GM18520 (cell line): ENCODE data around the gene GJB3.
"Not testable (repeated sequence)": the region's sequence is repeated elsewhere in the genome, so short reads cannot be mapped to it uniquely, and the experiment has no call there.

Source experiments
- ATAC-seq: cut with Tn5 transposase; IDR thresholded peaks from one replicate; pipeline ENCODE4 v1.9.1; 2021; ENCODE audit not compliant: unreplicated experiment

Gene GJB3

GRCh38 chr1:34759503-34760357, 21.3 kb upstream of the GJB3 start, which contains the start of gene GJB4:
TSS of gene GJB4 (plus strand) at chr1:34759740. CDS start at chr1:34761255, 1,515 bp downstream.
- no peak for ATAC-seq

- no peak for ATAC-seq
Observed at GRCh38 chr1:34761176-34761761, 19.7 kb upstream of the GJB3 start.

- ATAC-seq: no peak
Observed at GRCh38 chr1:34761776-34762307, 19.2 kb upstream of the GJB3 start.

- ATAC-seq: no peak
Observed at GRCh38 chr1:34762474-34763141, 18.4 kb upstream of the GJB3 start.

- ATAC-seq: no peak
Observed at GRCh38 chr1:34763142-34763781, 17.8 kb upstream of the GJB3 start.

GRCh38 chr1:34768856-34769255, 12.2 kb upstream of the GJB3 start:
- no peak for ATAC-seq

GRCh38 chr1:34770891-34771504, 10.0 kb upstream of the GJB3 start:
- no peak for ATAC-seq

- ATAC-seq: no peak
Observed at GRCh38 chr1:34771573-34772371, 9.2 kb upstream of the GJB3 start.

GRCh38 chr1:34773114-34773513, 7.9 kb upstream of the GJB3 start:
- not testable (repeated sequence) for ATAC-seq

GRCh38 chr1:34774957-34775356, 6.1 kb upstream of the GJB3 start:
- ATAC-seq: no peak

- ATAC-seq: no peak
Observed at GRCh38 chr1:34776911-34777310, 4.1 kb upstream of the GJB3 start.

GRCh38 chr1:34777519-34778321, 3.3 kb upstream of the GJB3 start:
- ATAC-seq: no peak

- ATAC-seq: no peak
Observed at GRCh38 chr1:34778381-34778780, 2.6 kb upstream of the GJB3 start.

- no peak for ATAC-seq
Observed at GRCh38 chr1:34779005-34779404, 2.0 kb upstream of the GJB3 start.

- ATAC-seq: no peak
Observed at GRCh38 chr1:34779526-34779925, 1.5 kb upstream of the GJB3 start.

GRCh38 chr1:34779962-34780361, 1.1 kb upstream of the GJB3 start:
- ATAC-seq: no peak

- ATAC-seq: no peak
Observed at GRCh38 chr1:34780528-34780927, 486 bp upstream of the GJB3 start.

- ATAC-seq: no peak
Observed at GRCh38 chr1:34781844-34782391, 904 bp downstream of the GJB3 start.

GRCh38 chr1:34784751-34785221, 3.8 kb downstream of the GJB3 start:
- no peak for ATAC-seq
